ENCODE results near the gene MAPK7.

The MAPK7 gene

GRCh38 chr17:19332371-19333131 lies 45.7 kb upstream of the MAPK7 start:
- no peak for TF ChIP-seq CTCF (conservative IDR thresholded peaks at IDR 0.05; ENCODE audit: low read length)
- no peak for DNase-seq (ENCODE audit: low read depth)
- H3K4me3 ChIP-seq (ENCODE audit: low read length): no peak overlapping the region

- no peak for TF ChIP-seq CTCF (conservative IDR thresholded peaks at IDR 0.05; ENCODE audit: low read length)
- no peak overlapping the region for H3K4me3 ChIP-seq (ENCODE audit: low read length)
- no peak for DNase-seq (ENCODE audit: low read depth)
These were observed 45.2 kb upstream of the MAPK7 start for GRCh38 chr17:19333132-19333440.

GRCh38 chr17:19333736-19334290 lies 44.5 kb upstream of the MAPK7 start:
- no peak overlapping the region for H3K4me3 ChIP-seq (ENCODE audit: low read length)
- DNase-seq (ENCODE audit: low read depth): no peak
- TF ChIP-seq CTCF (conservative IDR thresholded peaks at IDR 0.05; ENCODE audit: low read length): no peak

- no peak for TF ChIP-seq CTCF (conservative IDR thresholded peaks at IDR 0.05; ENCODE audit: low read length)
- no peak for DNase-seq (ENCODE audit: low read depth)
- no peak overlapping the region for H3K4me3 ChIP-seq (ENCODE audit: low read length)
These were observed 44.0 kb upstream of the MAPK7 start for GRCh38 chr17:19334331-19334730.

- DNase-seq (ENCODE audit: low read depth): no peak
These were observed 42.2 kb upstream of the MAPK7 start for GRCh38 chr17:19335951-19336631.

DNA sequence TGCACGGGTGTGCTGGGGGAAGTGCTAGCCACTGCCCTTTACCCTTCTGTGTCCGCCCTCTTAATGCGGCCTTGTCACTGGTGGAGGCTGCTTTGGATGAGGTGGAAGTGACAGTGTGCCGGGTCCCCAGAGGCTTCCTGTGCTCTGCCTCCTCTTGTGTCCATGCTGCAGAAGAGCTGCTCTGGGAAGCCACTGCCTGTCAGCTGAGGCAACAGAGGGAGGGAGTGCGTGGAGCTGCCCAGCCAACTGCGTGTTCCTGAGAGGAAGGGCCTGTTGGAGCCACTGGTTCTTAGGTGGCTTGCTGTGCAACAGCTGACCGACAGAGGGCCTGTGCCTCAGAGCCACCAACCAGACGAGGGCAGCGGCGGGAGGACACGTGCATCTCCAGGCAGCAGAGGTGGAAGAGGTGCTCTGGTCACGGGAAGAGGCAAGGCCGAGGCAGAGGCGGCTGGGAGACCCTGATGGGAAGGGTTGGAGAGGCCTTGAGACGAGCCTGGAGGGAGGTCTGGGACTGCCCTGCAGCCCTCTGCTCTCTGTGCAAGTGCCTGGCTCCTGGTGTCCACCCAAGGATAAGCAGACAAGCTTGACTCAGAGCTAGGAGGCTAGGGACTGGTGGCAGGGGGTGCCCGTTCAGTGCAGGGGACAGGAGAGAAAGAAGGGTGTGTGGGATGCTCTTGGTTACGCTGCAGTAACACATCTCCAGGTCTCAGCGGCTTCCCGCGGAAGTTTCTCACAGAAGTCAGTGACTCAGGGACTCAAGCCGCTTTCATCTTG lies 41.2 kb upstream of the MAPK7 start:
- 0 out of 2 replicates have a peak, but pooled peaks have one; percentile 5 for TF ChIP-seq CTCF (conservative IDR thresholded peaks at IDR 0.05; ENCODE audit: low read length)
- no peak for DNase-seq (ENCODE audit: low read depth)
- no peak overlapping the region for H3K4me3 ChIP-seq (ENCODE audit: low read length)

More at GRCh38 chr17:19335951-19336631, 42.2 kb upstream of the MAPK7 start:
- no peak overlapping the region for H3K4me3 ChIP-seq (ENCODE audit: low read length)
- no peak for TF ChIP-seq CTCF (conservative IDR thresholded peaks at IDR 0.05; ENCODE audit: low read length)
